IPS DF 6.9 (cell line): Measurements from ENCODE around the gene ACAP1.

Experiments used
- DNase-seq: peaks from one replicate; pipeline ENCODE4 v3.0.0-alpha.2; 2013; ENCODE audit warnings: low read depth, low spot score
- H3K27ac ChIP-seq: one replicate; pipeline ENCODE4 v1.5.1; 2013; ENCODE audit warnings: low read length, control low read depth
- H3K27me3 ChIP-seq: 2 replicates; pipeline ENCODE4 v1.6.1; 2013; ENCODE audit warnings: mild to moderate bottlenecking, low read length; ENCODE audit not compliant: control insufficient read depth, insufficient read depth
- H3K36me3 ChIP-seq: 2 replicates; pipeline ENCODE4 v1.6.1; 2013; ENCODE audit warnings: low read length; ENCODE audit not compliant: control insufficient read depth, insufficient read depth
- H3K4me1 ChIP-seq: 2 replicates; pipeline ENCODE4 v1.6.1; 2013; ENCODE audit warnings: low read length; ENCODE audit not compliant: control insufficient read depth, insufficient read depth
- H3K4me3 ChIP-seq: 2 replicates; pipeline ENCODE4 v1.5.1; 2013; ENCODE audit warnings: mild to moderate bottlenecking, low read length
- H3K9me3 ChIP-seq: 2 replicates; pipeline ENCODE4 v1.6.1; 2013; ENCODE audit warnings: low read length, inconsistent platforms; ENCODE audit not compliant: control insufficient read depth, insufficient read depth
- WGBS: extraction: QIAGEN DNeasy Blood & Tissue Kit; methylation state at CpG from one replicate; pipeline ENCODE4 v1.1.7; 2013; ENCODE audit warnings: mixed read lengths, missing lambda C conversion rate; ENCODE audit not compliant: insufficient read length, insufficient coverage; 5-methylcytosine and 5-hydroxymethylcytosine counted together

The ACAP1 gene

GRCh38 chr17:7374353-7374752 is 38.0 kb downstream of the ACAP1 start:
- WGBS: no CpG with 5 or more reads among the region's 2 CpGs
- Histone ChIP-seq H3K9me3 (no peaks in the 10 kb centered on the region), H3K4me3 (no peak overlapping the region), H3K36me3 (no peaks in the 10 kb centered on the region), H3K27ac (no peak overlapping the region), H3K27me3 (no peaks in the 10 kb centered on the region), H3K4me1 (no peaks in the 10 kb centered on the region)
- no peak for DNase-seq

- DNase-seq: no peak
- Histone ChIP-seq H3K4me3 (no peak overlapping the region), H3K27me3 (no peaks in the 10 kb centered on the region), H3K36me3 (no peaks in the 10 kb centered on the region), H3K9me3 (no peaks in the 10 kb centered on the region), H3K4me1 (peaks cover 5% of the 10 kb centered on the region; the same call in 1 of the 2 replicates), H3K27ac (no peak overlapping the region)
- WGBS: no CpG with 5 or more reads among the region's 3 CpGs
Observed at GRCh38 chr17:7379134-7379533, 42.8 kb downstream of the ACAP1 start.

- no peak for DNase-seq
- Histone ChIP-seq H3K27me3 (no peaks in the 10 kb centered on the region), H3K27ac (no peak overlapping the region), H3K4me3 (no peak overlapping the region; the same call in 1 of the 2 replicates), H3K36me3 (no peaks in the 10 kb centered on the region), H3K4me1 (peaks cover 8% of the 10 kb centered on the region), H3K9me3 (no peaks in the 10 kb centered on the region)
- no CpG with 5 or more reads among the region's 7 CpGs for WGBS
Observed at GRCh38 chr17:7380321-7380720, 44.0 kb downstream of the ACAP1 start.

DNA sequence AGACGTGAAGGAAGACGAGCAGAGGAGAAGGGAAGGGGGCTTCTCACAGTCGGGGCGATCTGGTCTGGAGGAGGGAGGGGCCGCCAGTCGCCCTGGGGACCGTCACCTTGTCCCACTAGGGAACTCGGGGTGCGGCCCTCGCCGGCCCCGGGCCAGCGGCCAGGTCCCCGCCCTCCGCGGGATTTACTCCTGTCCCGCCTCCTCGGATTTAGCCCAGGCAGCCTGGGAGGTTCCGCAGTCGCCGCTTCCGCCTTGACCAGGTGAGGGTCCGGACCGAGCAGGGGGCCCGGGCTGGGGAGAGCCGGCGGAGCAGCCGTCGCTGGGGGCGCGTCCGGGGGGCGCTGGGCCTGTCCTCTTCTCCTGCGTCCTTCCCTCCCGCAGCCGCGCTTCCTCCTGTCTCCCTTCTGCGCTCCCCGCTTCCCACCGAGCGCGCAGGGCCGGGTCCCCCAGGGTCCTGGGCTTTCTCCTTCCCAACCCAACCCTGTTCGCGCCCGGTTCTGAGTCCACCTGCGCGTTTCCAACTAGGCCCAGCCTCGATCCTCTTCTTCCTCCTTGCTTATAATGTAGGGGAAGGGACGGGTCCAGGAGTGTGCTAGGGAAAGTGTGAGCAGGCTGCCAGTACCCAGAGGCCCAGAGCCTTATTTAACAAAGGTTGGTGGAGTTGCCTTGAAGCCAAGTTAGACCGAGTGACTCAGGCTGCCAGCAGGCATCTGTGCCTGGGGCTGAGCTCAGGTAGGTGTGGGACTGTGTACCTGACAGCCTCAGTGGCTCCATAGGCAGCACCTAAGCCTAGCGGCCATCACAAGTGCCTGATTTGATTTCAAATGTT is 44.7 kb downstream of the ACAP1 start, which contains the start of gene TNK1:
Gene TNK1 (plus strand): TSS at position 235 of the 829 bp plus-strand sequence. CDS start 1,838 bp downstream, outside the sequence.
- no peaks in the 10 kb centered on the region for H3K9me3 ChIP-seq
- peak within 1 kb of the TSS; percentile 49; the same call in 1 of the 2 replicates for H3K4me3 ChIP-seq
- H3K4me1 ChIP-seq: peaks cover 8% of the 10 kb centered on the region
- no peak within 1 kb of the TSS for H3K27ac ChIP-seq
- no peaks in the 10 kb centered on the region for H3K36me3 ChIP-seq
- no peaks in the 10 kb centered on the region for H3K27me3 ChIP-seq
- WGBS: no CpG with 5 or more reads among the region's 52 CpGs
- DNase-seq: no peak

DNA sequence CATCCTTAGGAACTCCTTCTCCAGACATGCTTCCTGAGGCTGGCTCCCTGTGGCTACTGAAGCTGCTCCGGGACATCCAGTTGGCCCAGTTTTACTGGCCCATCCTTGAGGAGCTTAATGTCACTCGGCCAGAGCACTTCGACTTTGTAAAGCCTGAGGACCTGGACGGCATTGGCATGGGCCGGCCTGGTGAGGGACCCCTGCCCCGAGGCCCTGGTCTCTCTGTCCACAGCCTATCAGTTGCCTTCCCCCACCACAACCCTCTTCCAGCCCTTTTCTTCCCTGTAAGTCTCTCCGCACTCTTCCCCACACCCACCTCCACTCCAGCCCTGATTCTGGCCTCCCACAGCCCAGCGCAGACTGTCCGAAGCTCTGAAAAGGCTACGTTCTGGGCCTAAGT is 46.6 kb downstream of the ACAP1 start:
- H3K4me1 ChIP-seq: peaks cover 8% of the 10 kb centered on the region
- no peaks in the 10 kb centered on the region for H3K27me3 ChIP-seq
- no peak for DNase-seq
- H3K9me3 ChIP-seq: no peaks in the 10 kb centered on the region
- no peak overlapping the region for H3K4me3 ChIP-seq
- H3K36me3 ChIP-seq: no peaks in the 10 kb centered on the region
- WGBS: no CpG with 5 or more reads among the region's 10 CpGs
- no peak overlapping the region for H3K27ac ChIP-seq

- Histone ChIP-seq H3K27me3 (no peaks in the 10 kb centered on the region), H3K27ac (no peak overlapping the region), H3K36me3 (no peaks in the 10 kb centered on the region)
Observed at GRCh38 chr17:7383371-7383741, 47.0 kb downstream of the ACAP1 start.

GRCh38 chr17:7383742-7384488 is 47.6 kb downstream of the ACAP1 start:
- Histone ChIP-seq H3K36me3 (no peaks in the 10 kb centered on the region), H3K9me3 (no peaks in the 10 kb centered on the region), H3K27ac (no peak overlapping the region), H3K27me3 (no peaks in the 10 kb centered on the region), H3K4me3 (peak overlapping the region; percentile 33; the same call in 1 of the 2 replicates), H3K4me1 (peaks cover 8% of the 10 kb centered on the region)
- no CpG with 5 or more reads among the region's 65 CpGs for WGBS
- no peak for DNase-seq

More at GRCh38 chr17:7383371-7383741, 47.0 kb downstream of the ACAP1 start:
- Histone ChIP-seq H3K4me1 (peaks cover 8% of the 10 kb centered on the region), H3K4me3 (peak overlapping the region; percentile 31; the same call in 1 of the 2 replicates), H3K9me3 (no peaks in the 10 kb centered on the region)
- no peak for DNase-seq
- no CpG with 5 or more reads among the region's 11 CpGs for WGBS

GRCh38 chr17:7384489-7385081 is 48.3 kb downstream of the ACAP1 start:
- Histone ChIP-seq H3K4me1 (peaks cover 8% of the 10 kb centered on the region), H3K9me3 (no peaks in the 10 kb centered on the region), H3K27ac (no peak overlapping the region), H3K4me3 (peak overlapping the region; percentile 33; the same call in 1 of the 2 replicates), H3K36me3 (peaks cover 3% of the 10 kb centered on the region; the same call in 1 of the 2 replicates), H3K27me3 (no peaks in the 10 kb centered on the region)
- WGBS: no CpG with 5 or more reads among the region's 23 CpGs
- DNase-seq: no peak

DNA sequence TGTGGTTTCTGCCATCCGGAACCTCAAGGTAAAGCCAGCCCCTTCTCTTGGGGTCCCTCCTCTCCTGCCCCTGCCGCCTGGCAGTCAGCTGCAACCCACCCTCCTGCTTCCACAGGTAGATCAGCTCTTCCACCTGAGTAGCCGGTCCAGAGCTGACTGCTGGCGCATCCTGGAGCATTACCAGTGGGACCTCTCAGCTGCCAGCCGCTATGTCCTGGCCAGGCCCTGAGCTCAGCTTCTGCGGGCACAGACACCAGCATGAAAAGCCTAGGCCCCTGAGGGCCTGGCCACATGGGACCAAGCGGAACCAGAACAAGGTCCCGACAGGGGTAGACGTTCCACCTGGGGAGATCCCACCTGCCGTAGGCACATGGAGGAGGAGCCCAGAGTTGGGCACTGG is 52.5 kb downstream of the ACAP1 start:
- no peak overlapping the region for H3K4me3 ChIP-seq
- DNase-seq: no peak
- H3K27ac ChIP-seq: no peak overlapping the region
- no CpG with 5 or more reads among the region's 10 CpGs for WGBS
- no peaks in the 10 kb centered on the region for H3K9me3 ChIP-seq
- H3K4me1 ChIP-seq: peaks cover 4% of the 10 kb centered on the region
- peaks cover 6% of the 10 kb centered on the region; the same call in 1 of the 2 replicates for H3K36me3 ChIP-seq
- no peaks in the 10 kb centered on the region for H3K27me3 ChIP-seq
